NB4 (cell line): ENCODE results near the gene CHURC1.

Experiments used
- DNase-seq: peaks from one replicate; pipeline ENCODE4 v3.0.0; 2010; ENCODE audit warnings: low read depth
- H3K4me3 ChIP-seq: one replicate; pipeline ENCODE4 v1.5.1; 2011; ENCODE audit warnings: mild to moderate bottlenecking, low read depth, low read length, moderate library complexity
- MAX ChIP-seq: IDR thresholded peaks from 2 replicates; pipeline ENCODE4 v1.6.1; 2011; ENCODE audit warnings: low read depth, low read length
- MYC ChIP-seq: IDR thresholded peaks from 2 replicates; pipeline ENCODE4 v1.6.1; 2011; ENCODE audit warnings: low read depth, low read length
- POLR2A ChIP-seq: IDR thresholded peaks from 2 replicates; pipeline ENCODE4 v1.6.1; 2011; ENCODE audit warnings: mild to moderate bottlenecking; ENCODE audit not compliant: insufficient read length; ENCODE audit errors: extremely low read depth
- TF ChIP-seq, protein P1 (sequence below): IDR thresholded peaks from one replicate; pipeline ENCODE4 v1.5.1; 2012; ENCODE audit warnings: low read depth, low read length

The CHURC1 gene

GRCh38 chr14:64970776-64971477, 56.7 kb downstream of the CHURC1 start:
- H3K4me3 ChIP-seq: no peak overlapping the region
- TF ChIP-seq POLR2A (no peak), MAX (no peak), MYC (no peak)
- TF ChIP-seq, protein P1, sequence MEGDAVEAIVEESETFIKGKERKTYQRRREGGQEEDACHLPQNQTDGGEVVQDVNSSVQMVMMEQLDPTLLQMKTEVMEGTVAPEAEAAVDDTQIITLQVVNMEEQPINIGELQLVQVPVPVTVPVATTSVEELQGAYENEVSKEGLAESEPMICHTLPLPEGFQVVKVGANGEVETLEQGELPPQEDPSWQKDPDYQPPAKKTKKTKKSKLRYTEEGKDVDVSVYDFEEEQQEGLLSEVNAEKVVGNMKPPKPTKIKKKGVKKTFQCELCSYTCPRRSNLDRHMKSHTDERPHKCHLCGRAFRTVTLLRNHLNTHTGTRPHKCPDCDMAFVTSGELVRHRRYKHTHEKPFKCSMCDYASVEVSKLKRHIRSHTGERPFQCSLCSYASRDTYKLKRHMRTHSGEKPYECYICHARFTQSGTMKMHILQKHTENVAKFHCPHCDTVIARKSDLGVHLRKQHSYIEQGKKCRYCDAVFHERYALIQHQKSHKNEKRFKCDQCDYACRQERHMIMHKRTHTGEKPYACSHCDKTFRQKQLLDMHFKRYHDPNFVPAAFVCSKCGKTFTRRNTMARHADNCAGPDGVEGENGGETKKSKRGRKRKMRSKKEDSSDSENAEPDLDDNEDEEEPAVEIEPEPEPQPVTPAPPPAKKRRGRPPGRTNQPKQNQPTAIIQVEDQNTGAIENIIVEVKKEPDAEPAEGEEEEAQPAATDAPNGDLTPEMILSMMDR: no peak
- no peak for DNase-seq

- no peak for TF ChIP-seq MYC
- TF ChIP-seq MAX: no peak
- TF ChIP-seq POLR2A: no peak
- TF ChIP-seq, protein P1: no peak
- peak overlapping the region; percentile 40 for H3K4me3 ChIP-seq
- no peak for DNase-seq
These were observed 57.3 kb downstream of the CHURC1 start for GRCh38 chr14:64971491-64971942.

DNA sequence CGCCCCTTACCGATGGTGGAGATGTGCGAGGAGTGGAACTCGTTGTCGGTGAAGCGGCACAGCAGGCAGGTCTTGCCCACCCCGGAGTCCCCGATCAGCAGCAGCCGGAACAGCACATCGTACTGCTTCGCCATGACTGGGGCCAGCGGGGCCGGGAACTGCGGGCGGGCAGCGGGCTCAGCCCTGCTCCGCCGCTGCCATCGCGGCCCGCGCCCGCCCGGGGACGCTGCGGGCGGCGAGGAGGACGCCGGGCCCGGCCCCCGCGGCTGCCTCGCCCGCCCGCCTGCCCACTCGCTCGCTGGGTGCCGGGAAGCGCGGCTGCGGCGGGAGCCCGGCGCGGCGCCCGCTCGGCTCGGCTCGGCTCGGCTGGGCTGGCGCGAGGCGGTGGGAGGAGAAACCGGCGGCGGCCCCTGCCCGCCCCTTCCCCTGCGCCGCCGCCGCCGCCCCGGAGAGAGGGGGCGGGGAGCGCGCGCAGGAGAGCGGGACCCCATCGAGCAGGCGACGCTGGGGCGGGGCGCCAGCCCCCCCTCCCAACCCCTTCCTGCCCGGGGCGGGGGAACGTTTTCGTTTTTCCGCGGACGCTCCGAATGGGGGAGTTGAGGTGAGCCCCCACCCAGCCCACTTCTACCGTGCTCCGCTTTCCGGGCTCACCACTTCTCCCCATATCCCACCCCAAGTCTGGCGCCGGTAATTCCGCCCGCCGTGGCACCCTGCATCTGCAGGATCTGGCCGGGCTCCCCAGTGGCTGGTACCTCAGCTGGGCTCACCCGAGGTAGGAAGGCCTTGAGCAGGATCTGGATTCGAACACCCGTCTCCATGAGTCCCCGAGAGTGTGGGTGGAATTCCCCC, 57.9 kb downstream of the CHURC1 start, which contains the start of gene RAB15:
RAB15 (minus strand) TSS at position 394 of the 849 bp plus-strand sequence; CDS start at position 134, 260 bp downstream.
- peak within 1 kb of the TSS; percentile 40 for H3K4me3 ChIP-seq
- no peak for TF ChIP-seq MAX
- no peak for TF ChIP-seq POLR2A
- TF ChIP-seq MYC: no peak
- peak; percentile 56 for DNase-seq

DNA sequence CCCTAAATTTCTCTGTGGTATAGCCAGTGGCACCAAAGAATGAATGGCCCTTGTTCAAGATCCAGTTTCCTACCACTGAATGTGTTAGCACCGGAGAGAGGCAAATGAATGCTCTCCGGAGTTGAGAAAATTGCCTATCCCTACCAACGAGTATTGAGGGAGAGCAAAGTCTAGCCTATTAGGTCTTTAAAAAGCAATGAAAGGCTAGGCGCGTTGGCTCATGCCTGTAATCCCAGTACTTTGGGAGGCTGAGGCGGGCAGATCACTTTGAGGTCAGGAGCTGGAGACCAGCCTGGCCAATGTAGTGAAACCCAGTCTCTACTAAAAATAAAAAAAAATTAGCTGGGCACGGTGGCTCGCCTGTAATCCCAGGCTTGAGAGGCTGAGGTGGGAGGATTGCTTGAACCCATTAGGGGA, 58.8 kb downstream of the CHURC1 start:
- no peak for DNase-seq
- no peak overlapping the region for H3K4me3 ChIP-seq
- no peak for TF ChIP-seq MAX

- no peak for DNase-seq
- no peak overlapping the region for H3K4me3 ChIP-seq
- TF ChIP-seq MAX (no peak), POLR2A (no peak), MYC (no peak)
- TF ChIP-seq, protein P1: no peak
These were observed 59.6 kb downstream of the CHURC1 start for GRCh38 chr14:64973826-64974225.

DNA sequence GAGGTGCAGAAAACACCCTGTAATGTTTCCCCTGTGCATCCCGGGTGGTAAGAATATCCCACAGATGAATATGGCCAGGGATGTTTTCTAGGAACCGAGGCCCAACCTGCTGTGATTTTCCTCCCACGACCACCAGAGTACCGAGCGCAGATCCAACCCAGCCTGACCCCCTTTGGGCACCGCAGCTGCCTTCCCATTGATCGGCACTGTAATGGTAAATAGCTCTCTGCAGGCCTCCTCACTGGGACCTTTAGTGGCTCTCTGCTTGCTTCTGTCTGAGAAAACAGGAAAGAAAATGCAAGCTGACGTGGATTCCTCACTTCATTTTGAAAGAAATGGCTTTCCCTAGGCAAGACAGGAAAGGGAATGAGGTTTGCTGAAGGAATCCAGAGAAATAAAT, 60.3 kb downstream of the CHURC1 start:
- no peak for TF ChIP-seq MYC
- TF ChIP-seq, protein P1: no peak
- no peak for TF ChIP-seq MAX
- no peak for TF ChIP-seq POLR2A
- H3K4me3 ChIP-seq: no peak overlapping the region
- no peak for DNase-seq
